DOHH2 (cell line): ENCODE measurements around the gene PRMT7.

Experiments used
- CTCF ChIP-seq: fragments of 200-600 bp; sonication (generic); IDR thresholded peaks from one replicate; pipeline ENCODE4 v1.5.1; 2014; ENCODE audit warnings: antibody characterized with exemption, mild to moderate bottlenecking, low read depth, low read length; ENCODE audit not compliant: poor library complexity, severe bottlenecking
- EZH2phosphoT487 ChIP-seq: fragments of 200-600 bp; sonication (generic); IDR thresholded peaks from 2 replicates; pipeline ENCODE4 v1.6.1; 2017; ENCODE audit warnings: borderline replicate concordance, mild to moderate bottlenecking, antibody characterized with exemption, low read length, moderate library complexity, mixed read lengths

GRCh38 chr16:68298907-68299561 is 11.8 kb upstream of the PRMT7 start:
- TF ChIP-seq CTCF (no peak), EZH2phosphoT487 (no peak)
